ENCODE results near the gene PDGFD. TPM values are rescaled to one million over a fixed set of nuclear protein-coding genes. Genes with fewer than 3 reads are reported as not detected.

Gene PDGFD
- total RNA-seq, 1 experiment from 2014 or later = 1.7 TPM

DNA sequence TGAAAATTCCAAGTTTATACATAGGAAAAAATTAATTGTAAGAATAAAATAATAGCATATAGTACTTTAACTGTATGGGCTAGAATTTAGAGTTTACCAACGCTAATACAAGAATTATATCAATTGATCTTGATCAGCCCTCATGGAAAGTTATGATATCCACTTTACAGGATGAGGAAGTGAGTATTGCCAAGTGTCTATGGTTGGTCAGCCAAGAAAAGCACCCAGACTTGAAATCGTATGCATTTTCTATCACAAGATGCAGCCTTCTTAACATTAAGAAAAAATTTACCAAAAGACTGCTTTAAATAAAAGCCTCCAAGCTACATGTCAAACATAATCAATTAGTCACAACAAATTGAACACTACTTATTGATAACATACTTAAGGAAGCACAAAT lies 74.5 kb downstream of the PDGFD start:
- Histone ChIP-seq H3K23me2 (ENCODE audit: insufficient read length, low read depth, low read length, poor library complexity, severe bottlenecking) (no peaks in the 10 kb centered on the region), H2BK120ac (ENCODE audit: low read depth, low read length, poor library complexity, severe bottlenecking) (no peak overlapping the region), H4K20me1 (ENCODE audit: control insufficient read depth, insufficient read depth, insufficient read length) (no peaks in the 10 kb centered on the region), H3K14ac (ENCODE audit: insufficient read depth, low read length) (no peak overlapping the region), H3K23ac (ENCODE audit: insufficient read length, low read depth, low read length) (no peak overlapping the region), H2AK5ac (ENCODE audit: insufficient read length, low read length) (no peak overlapping the region), H3K4me2 (ENCODE audit: insufficient read depth, insufficient read length, low read length) (no peak overlapping the region), H3K79me2 (ENCODE audit: insufficient read depth, low read length) (no peaks in the 10 kb centered on the region), H3K18ac (ENCODE audit: insufficient read length, low read depth, low read length) (no peak overlapping the region), H3T11ph (ENCODE audit: low read length) (no peak overlapping the region), H2BK15ac (ENCODE audit: low read depth, low read length) (no peak overlapping the region), H4K5ac (ENCODE audit: insufficient read length, low read depth, low read length) (no peak overlapping the region), H3K4me1 (ENCODE audit: insufficient read depth, low read length) (no peaks in the 10 kb centered on the region), H3K79me1 (ENCODE audit: insufficient read depth, low read depth, low read length, poor library complexity, severe bottlenecking) (no peaks in the 10 kb centered on the region), H4K8ac (replicated peaks; ENCODE audit: insufficient read length, low read depth, low read length) (no peak overlapping the region), H2BK20ac (ENCODE audit: low read depth, low read length, poor library complexity, severe bottlenecking) (no peak overlapping the region), H2AFZ (ENCODE audit: low read length) (no peak overlapping the region), H2BK5ac (ENCODE audit: insufficient read length, low read length) (no peak overlapping the region), H2BK12ac (ENCODE audit: insufficient read length, low read depth, low read length) (no peak overlapping the region), H3K27me3 (ENCODE audit: insufficient read depth, low read length) (no peaks in the 10 kb centered on the region), H3K9me3 (ENCODE audit: control insufficient read depth, low read depth, low read length) (no peaks in the 10 kb centered on the region), H3K27ac (ENCODE audit: insufficient read length, low read depth, low read length) (no peak overlapping the region), H3K56ac (ENCODE audit: insufficient read length, low read depth, low read length) (no peak overlapping the region), H3K4ac (ENCODE audit: low read depth, low read length) (no peak overlapping the region), H4K91ac (ENCODE audit: insufficient read length, low read depth, low read length) (no peak overlapping the region), H3K9ac (ENCODE audit: extremely low read depth, insufficient read length, low read length) (no peak overlapping the region)
- Mint-ChIP-seq H3K4me3 (no peak overlapping the region), H3K27me3 (ENCODE audit: low read depth) (no peaks in the 10 kb centered on the region), H3K27ac (no peak overlapping the region), H3K4me1 (no peaks in the 10 kb centered on the region), H3K9me3 (no peaks in the 10 kb centered on the region; a peak in 1 of 5 replicates), H3K36me3 (ENCODE audit: insufficient read depth in 1 of 3, low read depth in 3 of 3) (no peaks in the 10 kb centered on the region)
- TF ChIP-seq, protein P1, sequence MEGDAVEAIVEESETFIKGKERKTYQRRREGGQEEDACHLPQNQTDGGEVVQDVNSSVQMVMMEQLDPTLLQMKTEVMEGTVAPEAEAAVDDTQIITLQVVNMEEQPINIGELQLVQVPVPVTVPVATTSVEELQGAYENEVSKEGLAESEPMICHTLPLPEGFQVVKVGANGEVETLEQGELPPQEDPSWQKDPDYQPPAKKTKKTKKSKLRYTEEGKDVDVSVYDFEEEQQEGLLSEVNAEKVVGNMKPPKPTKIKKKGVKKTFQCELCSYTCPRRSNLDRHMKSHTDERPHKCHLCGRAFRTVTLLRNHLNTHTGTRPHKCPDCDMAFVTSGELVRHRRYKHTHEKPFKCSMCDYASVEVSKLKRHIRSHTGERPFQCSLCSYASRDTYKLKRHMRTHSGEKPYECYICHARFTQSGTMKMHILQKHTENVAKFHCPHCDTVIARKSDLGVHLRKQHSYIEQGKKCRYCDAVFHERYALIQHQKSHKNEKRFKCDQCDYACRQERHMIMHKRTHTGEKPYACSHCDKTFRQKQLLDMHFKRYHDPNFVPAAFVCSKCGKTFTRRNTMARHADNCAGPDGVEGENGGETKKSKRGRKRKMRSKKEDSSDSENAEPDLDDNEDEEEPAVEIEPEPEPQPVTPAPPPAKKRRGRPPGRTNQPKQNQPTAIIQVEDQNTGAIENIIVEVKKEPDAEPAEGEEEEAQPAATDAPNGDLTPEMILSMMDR (conservative IDR thresholded peaks at IDR 0.05) = no peak
- no CpG with 5 or more reads among the region's 2 CpGs for whole genome bisulfite sequencing (ENCODE audit: extremely low coverage, insufficient read length, low lambda C conversion rate)
- no peak for DNase-seq
